ENCODE data around the gene IQCB1. TPM values are rescaled to one million over a fixed set of nuclear protein-coding genes. Genes with fewer than 3 reads are reported as not detected.

Gene IQCB1
- total and polyA plus RNA-seq, 10 of the 15 experiments (the other 5 are each of a cell fraction or from before 2014, with no cell fraction given): 36.0 to 69.4 (median 48.9) TPM

DNA sequence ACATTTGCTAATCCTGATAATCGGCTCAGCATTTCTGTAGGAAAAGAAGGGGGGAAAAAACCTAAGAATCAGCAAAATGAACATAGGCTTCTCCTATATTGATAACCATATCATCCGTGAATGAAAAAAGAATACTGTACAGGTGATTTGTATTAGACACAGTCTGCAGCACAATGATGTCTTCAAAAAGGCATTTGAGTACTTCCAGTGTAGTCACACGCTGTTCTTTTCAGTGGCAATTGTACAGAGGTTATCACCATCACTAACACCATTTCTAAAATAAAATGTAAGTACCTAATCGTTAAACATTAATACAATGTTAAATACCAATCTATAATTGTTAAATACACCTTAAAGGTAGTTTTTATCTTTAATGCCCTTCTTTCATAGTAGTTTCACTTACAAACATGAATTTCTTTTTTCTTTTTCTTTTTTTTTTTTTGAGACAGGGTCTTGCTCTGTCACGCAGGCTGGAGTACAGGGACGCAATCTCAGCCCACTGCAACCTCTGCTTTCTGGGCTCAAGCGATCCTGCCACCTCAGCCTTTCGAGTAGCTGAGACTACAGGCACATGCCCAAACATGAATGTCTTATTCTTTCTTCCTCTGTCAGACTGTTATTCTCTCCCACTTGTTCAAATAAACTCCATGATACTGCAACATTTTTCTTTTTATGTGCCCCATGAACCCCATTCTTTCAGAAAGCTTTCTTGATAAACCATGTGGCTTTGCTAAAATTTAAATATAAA, 103.7 kb downstream of the IQCB1 start:
- Histone ChIP-seq H3K27me3 (replicated peaks in 1 of 2; ENCODE audit: control insufficient read depth in 2 of 2, insufficient read depth in 2 of 2, low read length in 1 of 2) (no peaks in the 10 kb centered on the region), H3K4me2 (ENCODE audit: control insufficient read depth, insufficient read depth) (no peak overlapping the region), H3K9me3 (replicated peaks; ENCODE audit: control insufficient read depth, insufficient read depth, low read length) (no peaks in the 10 kb centered on the region), H3K27ac (ENCODE audit: control insufficient read depth, insufficient read depth) (no peak overlapping the region), H3K79me2 (ENCODE audit: control insufficient read depth, insufficient read depth, low read length) (peaks cover 34% of the 10 kb centered on the region), H3K9ac (ENCODE audit: control insufficient read depth, insufficient read depth, low read length) (no peak overlapping the region), H4K20me1 (ENCODE audit: control insufficient read depth, insufficient read depth) (no peaks in the 10 kb centered on the region), H3K4me3 (no peak overlapping the region), H2AFZ (ENCODE audit: control insufficient read depth, low read depth, low read length) (no peak overlapping the region), H3K4me1 (ENCODE audit: control insufficient read depth, insufficient read depth, low read length) (peaks cover 14% of the 10 kb centered on the region; the same call in 1 of the 2 replicates), H3K36me3 (ENCODE audit: control insufficient read depth in 2 of 2, insufficient read depth in 2 of 2, low read length in 1 of 2) (peaks cover 2 to 15% of the 10 kb centered on the region in 2 experiments; a peak in 2 of 4 replicates)
- intact Hi-C loops (cut with micrococcal nuclease; ENCODE audit: unreplicated experiment) (no loop called here), in situ Hi-C loops (cut with MboI) (no loop called here)
- ChIA-PET RAD21 (ENCODE audit: unreplicated experiment) (no interaction called here), SMC1A (ENCODE audit: uncharacterized antibody, unreplicated experiment) (no interaction called here), POLR2A (no interaction called here), CTCF (no interaction called here)
- DNase-seq (ENCODE audit: low read depth, low spot score): no peak
- WGBS (ENCODE audit: insufficient coverage, insufficient replicate concordance, low lambda C conversion rate, missing lambda C conversion rate): 96% methylated on average over 7 of the region's 8 CpGs
- no TSS peak for BruUV-seq (replicated peaks)
- TF ChIP-seq, protein P1, sequence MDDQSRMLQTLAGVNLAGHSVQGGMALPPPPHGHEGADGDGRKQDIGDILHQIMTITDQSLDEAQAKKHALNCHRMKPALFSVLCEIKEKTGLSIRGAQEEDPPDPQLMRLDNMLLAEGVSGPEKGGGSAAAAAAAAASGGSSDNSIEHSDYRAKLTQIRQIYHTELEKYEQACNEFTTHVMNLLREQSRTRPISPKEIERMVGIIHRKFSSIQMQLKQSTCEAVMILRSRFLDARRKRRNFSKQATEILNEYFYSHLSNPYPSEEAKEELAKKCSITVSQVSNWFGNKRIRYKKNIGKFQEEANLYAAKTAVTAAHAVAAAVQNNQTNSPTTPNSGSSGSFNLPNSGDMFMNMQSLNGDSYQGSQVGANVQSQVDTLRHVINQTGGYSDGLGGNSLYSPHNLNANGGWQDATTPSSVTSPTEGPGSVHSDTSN (IDR thresholded peaks at IDR 0.05; ENCODE audit: insufficient replicate concordance, low read depth, low read length): no peak
- no peak for ATAC-seq
- FAIRE-seq: no peak

DNA sequence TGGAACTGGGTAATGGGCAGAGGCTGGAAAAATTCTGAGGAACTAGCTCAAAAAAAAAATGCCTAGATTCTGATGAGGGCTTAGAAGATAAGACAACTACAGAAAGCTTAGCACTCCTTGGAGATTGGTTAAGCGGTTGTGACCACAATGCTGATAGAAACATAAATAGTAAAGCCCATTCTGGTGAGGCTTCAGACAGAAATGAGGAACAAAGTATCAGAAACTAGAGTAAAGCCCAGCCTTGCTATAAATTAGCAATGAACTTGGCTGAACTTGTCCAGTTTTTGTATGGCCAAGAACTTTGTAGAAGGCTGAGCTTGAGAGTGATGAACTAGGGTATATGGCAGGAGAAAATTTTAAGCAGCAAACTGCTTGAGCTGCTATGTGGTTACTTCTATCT, 110.7 kb downstream of the IQCB1 start:
- WGBS (ENCODE audit: insufficient coverage, insufficient replicate concordance, low lambda C conversion rate, missing lambda C conversion rate): 35% methylated on average over 1 of the region's 1 CpG
- no TSS peak for BruUV-seq (replicated peaks)
- CTCF ChIA-PET: no interaction called here
- Histone ChIP-seq H3K4me1 (ENCODE audit: control insufficient read depth, insufficient read depth, low read length) (peaks cover 11% of the 10 kb centered on the region), H3K27ac (ENCODE audit: control insufficient read depth, insufficient read depth) (no peak overlapping the region), H3K27me3 (replicated peaks in 1 of 2; ENCODE audit: control insufficient read depth in 2 of 2, insufficient read depth in 2 of 2, low read length in 1 of 2) (no peaks in the 10 kb centered on the region), H3K36me3 (ENCODE audit: control insufficient read depth in 2 of 2, insufficient read depth in 2 of 2, low read length in 1 of 2) (peaks cover 4 to 33% of the 10 kb centered on the region in 2 experiments), H3K9me3 (replicated peaks; ENCODE audit: control insufficient read depth, insufficient read depth, low read length) (no peaks in the 10 kb centered on the region), H3K4me3 (no peak overlapping the region), H3K4me2 (ENCODE audit: control insufficient read depth, insufficient read depth) (no peak overlapping the region), H3K79me2 (ENCODE audit: control insufficient read depth, insufficient read depth, low read length) (no peaks in the 10 kb centered on the region), H2AFZ (ENCODE audit: control insufficient read depth, low read depth, low read length) (no peak overlapping the region), H4K20me1 (ENCODE audit: control insufficient read depth, insufficient read depth) (no peaks in the 10 kb centered on the region), H3K9ac (ENCODE audit: control insufficient read depth, insufficient read depth, low read length) (no peak overlapping the region)
- DNase-seq (ENCODE audit: low read depth, low spot score): peak; percentile 57
- TF ChIP-seq NFIC (IDR thresholded peaks at IDR 0.05; ENCODE audit: low read depth, low read length): peak; percentile 51; the same call in 1 of the 2 replicates
- peak; percentile 53; the same call in 1 of the 2 replicates for TF ChIP-seq MEF2A (IDR thresholded peaks at IDR 0.05; ENCODE audit: insufficient read depth, low read depth, low read length)
- peak; percentile 82; the same call in 1 of the 2 replicates for TF ChIP-seq CBX5 (IDR thresholded peaks at IDR 0.05; ENCODE audit: low read depth)
- TF ChIP-seq RUNX3 (IDR thresholded peaks at IDR 0.05; ENCODE audit: low read length): peak; percentile 93
- TF ChIP-seq NFYB (IDR thresholded peaks at IDR 0.05; ENCODE audit: insufficient read depth, low read depth, low read length): 0 out of 2 replicates have a peak, but pooled peaks have one; percentile 19
- TF ChIP-seq CREB1 (IDR thresholded peaks at IDR 0.05; ENCODE audit: low read depth): no peak
- intact Hi-C loops (cut with micrococcal nuclease; ENCODE audit: unreplicated experiment): no loop called here
- ATAC-seq: peak; percentile 96
- SMC1A ChIA-PET (ENCODE audit: uncharacterized antibody, unreplicated experiment): interaction anchor here (0.6 to 1.9 kb wide), 7 partner anchors 10 to 61 kb away, joined by 3 to 6 read pairs (median 4); partner anchors contain the start of gene GOLGB1
- POLR2A ChIA-PET: interaction anchor here (0.5 to 1.0 kb wide), 2 partner anchors 63 to 68 kb away, joined by 3 to 5 read pairs; partner anchors contain the start of gene HCLS1
- in situ Hi-C loops (cut with MboI): no loop called here
- FAIRE-seq: no peak
- RAD21 ChIA-PET (ENCODE audit: unreplicated experiment): no interaction called here

All from GM12878 (cell line).